ENCODE measurements around the gene CCDC57. TPM values are rescaled to one million over a fixed set of nuclear protein-coding genes. Genes with fewer than 3 reads are reported as not detected.
"Not testable (repeated sequence)": the region's sequence is repeated elsewhere in the genome, so short reads cannot be mapped to it uniquely, and the experiment has no call there.

CCDC57 gene
- total RNA-seq, 2 donors from 2014 or later = 5.1 to 7.4 TPM

- DNase-seq (ENCODE audit: low spot score) = no peak
- TF ChIP-seq CTCF (IDR thresholded peaks at IDR 0.05) = no peak
- Histone ChIP-seq H3K9me3 (no peaks in the 10 kb centered on the region), H3K36me3 (no peaks in the 10 kb centered on the region), H3K27ac (no peak overlapping the region), H3K4me1 (no peaks in the 10 kb centered on the region), H3K4me3 (no peak overlapping the region), H3K27me3 (no peaks in the 10 kb centered on the region)
These were observed 34.7 kb downstream of the CCDC57 start for GRCh38 chr17:82177761-82178498.

DNA sequence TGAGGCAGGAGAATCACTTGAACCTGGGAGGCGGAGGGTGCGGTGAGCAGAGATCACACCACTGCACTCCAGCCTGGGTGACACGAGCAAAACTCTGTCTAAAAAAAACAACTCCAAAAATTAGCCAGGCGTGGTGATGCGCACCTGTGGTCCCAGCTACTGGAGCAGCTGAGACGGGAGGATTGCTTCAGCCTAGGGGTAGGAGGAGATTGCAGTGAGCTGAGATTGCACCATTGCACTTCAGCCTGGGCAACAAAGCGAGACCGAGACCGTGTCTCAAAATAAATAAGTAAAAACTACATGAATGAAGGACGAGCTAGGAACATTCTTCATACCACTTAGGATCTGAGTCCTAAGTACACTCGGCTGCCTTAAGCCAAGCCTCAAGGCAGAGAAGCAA is 35.4 kb downstream of the CCDC57 start:
- Histone ChIP-seq H3K4me1 (no peaks in the 10 kb centered on the region), H3K27ac (no peak overlapping the region), H3K36me3 (peaks cover 3% of the 10 kb centered on the region), H3K27me3 (no peaks in the 10 kb centered on the region), H3K9me3 (no peaks in the 10 kb centered on the region), H3K4me3 (no peak overlapping the region)
- TF ChIP-seq CTCF (IDR thresholded peaks at IDR 0.05) = no peak
- DNase-seq (ENCODE audit: low spot score) = no peak

DNA sequence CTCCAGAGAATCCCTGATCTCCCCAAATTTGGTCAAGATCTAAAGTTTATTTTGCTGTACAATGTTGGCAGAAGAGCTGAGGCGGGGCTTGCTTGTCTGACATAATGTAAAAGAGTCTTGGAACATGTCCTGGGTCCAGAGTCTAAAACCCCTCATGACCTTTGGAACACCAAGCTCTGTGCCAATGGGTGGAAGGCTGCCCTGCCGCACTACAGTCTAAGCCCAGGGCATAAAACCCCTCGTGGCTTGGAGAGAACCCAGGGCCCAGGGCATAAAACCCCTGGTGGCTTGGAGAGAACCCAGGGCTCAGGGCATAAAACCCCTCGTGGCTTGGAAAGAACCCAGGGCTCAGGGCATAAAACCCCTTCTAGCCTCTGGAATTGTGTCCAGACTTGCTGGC is 36.7 kb downstream of the CCDC57 start:
- no peak for TF ChIP-seq CTCF (IDR thresholded peaks at IDR 0.05)
- H3K27me3 ChIP-seq = no peaks in the 10 kb centered on the region
- H3K9me3 ChIP-seq = no peaks in the 10 kb centered on the region
- no peak for DNase-seq (ENCODE audit: low spot score)
- peaks cover 16% of the 10 kb centered on the region for H3K36me3 ChIP-seq
- H3K4me1 ChIP-seq = no peaks in the 10 kb centered on the region
- H3K4me3 ChIP-seq = no peak overlapping the region
- H3K27ac ChIP-seq = no peak overlapping the region

- no peak for DNase-seq (ENCODE audit: low spot score)
- Histone ChIP-seq H3K27ac (no peak overlapping the region), H3K4me3 (no peak overlapping the region), H3K36me3 (peaks cover 16% of the 10 kb centered on the region), H3K27me3 (no peaks in the 10 kb centered on the region), H3K4me1 (no peaks in the 10 kb centered on the region), H3K9me3 (no peaks in the 10 kb centered on the region)
- TF ChIP-seq CTCF (IDR thresholded peaks at IDR 0.05) = no peak
These were observed 37.4 kb downstream of the CCDC57 start for GRCh38 chr17:82175201-82175600.

- H3K27me3 ChIP-seq; H3K4me3 ChIP-seq; DNase-seq (ENCODE audit: low spot score); H3K27ac ChIP-seq; H3K9me3 ChIP-seq; H3K4me1 ChIP-seq: not testable (repeated sequence)
- peaks cover 16% of the 10 kb centered on the region for H3K36me3 ChIP-seq
These were observed 38.4 kb downstream of the CCDC57 start for GRCh38 chr17:82174042-82174857.

DNA sequence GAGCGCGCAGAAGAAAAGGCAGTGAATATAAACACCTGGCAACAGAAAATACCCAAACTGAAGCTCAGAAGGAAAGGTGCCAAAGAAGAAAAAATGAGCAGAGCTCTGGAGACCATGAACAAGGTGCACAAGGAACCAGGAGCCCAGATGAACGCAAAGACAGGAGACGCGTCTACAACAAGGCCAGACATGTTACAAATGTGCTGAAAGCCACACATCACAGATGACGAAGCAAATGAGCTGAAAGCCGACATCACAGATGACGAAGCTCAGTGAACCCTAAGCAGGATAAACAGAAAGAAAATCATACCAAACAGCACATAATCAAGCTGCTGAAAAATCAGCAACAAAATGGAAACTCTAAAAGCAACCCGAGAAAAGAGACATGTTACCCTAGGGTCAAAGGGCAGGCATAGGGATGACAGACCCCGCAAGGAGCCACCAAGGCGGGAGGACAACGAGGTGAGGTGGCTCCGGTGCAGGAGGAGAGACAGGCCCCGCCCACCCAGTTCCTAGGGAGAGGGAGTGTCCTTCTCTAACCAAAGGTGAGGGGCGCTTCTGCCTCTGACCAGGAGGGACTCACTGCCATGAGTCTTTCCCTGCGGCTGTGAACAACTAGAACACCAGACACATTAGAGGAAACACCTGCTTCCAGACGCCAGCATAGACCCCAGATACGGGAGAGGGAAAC is 39.1 kb downstream of the CCDC57 start:
- Histone ChIP-seq H3K27ac (no peak overlapping the region), H3K36me3 (peaks cover 16% of the 10 kb centered on the region), H3K4me3 (no peak overlapping the region), H3K4me1 (no peaks in the 10 kb centered on the region), H3K9me3 (no peaks in the 10 kb centered on the region), H3K27me3 (no peaks in the 10 kb centered on the region)
- TF ChIP-seq CTCF (IDR thresholded peaks at IDR 0.05) = no peak
- DNase-seq (ENCODE audit: low spot score) = no peak

Data from right atrium auricular region (tissue), 2 donors.